ENCODE results near the gene ZNF628.

Gene ZNF628

DNA sequence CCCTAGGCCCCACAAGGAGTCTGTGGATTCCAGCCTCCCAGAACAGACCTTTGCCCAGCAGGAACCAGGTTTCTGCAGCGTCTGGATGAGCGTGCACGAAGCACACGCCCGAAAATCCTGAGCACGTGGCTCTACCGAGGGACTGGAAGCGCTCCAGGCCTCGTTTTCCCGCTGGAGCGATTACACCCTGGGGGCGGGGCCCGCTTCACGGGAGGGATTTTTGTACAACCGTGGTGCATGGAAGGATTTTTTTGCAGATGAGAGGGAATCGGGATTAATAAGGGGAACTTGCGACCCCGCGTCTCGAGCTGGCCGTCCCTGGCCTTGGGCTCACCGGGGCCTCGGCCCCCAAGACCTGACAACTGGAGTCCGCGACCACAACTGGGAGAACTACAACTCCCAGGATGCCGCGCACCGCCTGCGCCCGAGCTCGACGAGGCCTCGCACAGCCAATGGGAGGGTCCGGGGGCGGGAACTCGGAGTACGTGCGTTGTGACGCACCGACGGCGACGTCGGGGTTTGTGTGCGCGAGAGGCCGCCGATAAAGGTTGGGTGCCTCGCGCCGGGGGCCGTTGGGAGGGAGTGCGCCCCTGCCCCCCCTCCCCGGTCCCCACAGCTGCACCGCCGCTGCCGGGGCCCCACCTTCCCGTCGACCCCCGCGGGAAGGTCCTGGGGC lies at the start of gene ZNF628:
TSS of gene ZNF628 (plus strand) at position 518 of the 676 bp plus-strand sequence. CDS start 3,294 bp downstream, outside the sequence.
- in situ Hi-C loops (cut with MboI; ENCODE audit: low sequenced_read_pairs, unreplicated experiment): no loop called here
- peak; percentile 99 for DNase-seq (ENCODE audit: low spot score)
- TF ChIP-seq CTCF (IDR thresholded peaks at IDR 0.05; ENCODE audit: borderline replicate concordance, control extremely low read depth, extremely low read depth, insufficient read depth, missing control alignments): no peak

DNA sequence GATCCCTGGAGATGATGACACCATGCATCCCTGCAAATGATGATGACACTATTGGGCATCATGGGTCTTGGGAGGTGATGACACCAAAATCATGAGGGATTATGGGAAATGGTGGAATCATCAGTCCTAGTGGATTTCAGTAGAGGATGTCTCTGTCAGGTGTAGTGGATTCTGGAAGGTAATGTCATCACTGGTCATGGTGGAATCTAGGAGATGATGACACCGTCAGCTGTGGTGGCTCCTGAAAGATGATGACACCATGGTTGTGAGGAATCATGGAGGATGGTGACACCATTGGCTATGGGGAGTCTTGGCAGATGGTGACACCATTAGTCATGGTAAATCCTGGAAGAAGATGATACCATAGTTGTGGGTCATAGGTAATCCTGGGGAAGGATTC lies 45.2 kb upstream of the ZNF628 start:
- in situ Hi-C loops (cut with MboI; ENCODE audit: low sequenced_read_pairs, unreplicated experiment): no loop called here
- TF ChIP-seq CTCF (IDR thresholded peaks at IDR 0.05; ENCODE audit: borderline replicate concordance, control extremely low read depth, extremely low read depth, insufficient read depth, missing control alignments): no peak
- DNase-seq (ENCODE audit: low spot score): no peak

GRCh38 chr19:55432241-55432959 lies 44.0 kb upstream of the ZNF628 start:
- in situ Hi-C loops (cut with MboI; ENCODE audit: low sequenced_read_pairs, unreplicated experiment): no loop called here
- no peak for DNase-seq (ENCODE audit: low spot score)
- no peak for TF ChIP-seq CTCF (IDR thresholded peaks at IDR 0.05; ENCODE audit: borderline replicate concordance, control extremely low read depth, extremely low read depth, insufficient read depth, missing control alignments)

- in situ Hi-C loops (cut with MboI; ENCODE audit: low sequenced_read_pairs, unreplicated experiment): no loop called here
- TF ChIP-seq CTCF (IDR thresholded peaks at IDR 0.05; ENCODE audit: borderline replicate concordance, control extremely low read depth, extremely low read depth, insufficient read depth, missing control alignments): no peak
- DNase-seq (ENCODE audit: low spot score): no peak
These were observed 43.1 kb upstream of the ZNF628 start for GRCh38 chr19:55433292-55433691.

GRCh38 chr19:55434356-55434919 lies 42.0 kb upstream of the ZNF628 start:
- DNase-seq (ENCODE audit: low spot score): no peak
- no peak for TF ChIP-seq CTCF (IDR thresholded peaks at IDR 0.05; ENCODE audit: borderline replicate concordance, control extremely low read depth, extremely low read depth, insufficient read depth, missing control alignments)
- in situ Hi-C loops (cut with MboI; ENCODE audit: low sequenced_read_pairs, unreplicated experiment): no loop called here

- TF ChIP-seq CTCF (IDR thresholded peaks at IDR 0.05; ENCODE audit: borderline replicate concordance, control extremely low read depth, extremely low read depth, insufficient read depth, missing control alignments): no peak
- in situ Hi-C loops (cut with MboI; ENCODE audit: low sequenced_read_pairs, unreplicated experiment): no loop called here
- DNase-seq (ENCODE audit: low spot score): no peak
These were observed 41.4 kb upstream of the ZNF628 start for GRCh38 chr19:55435020-55435419.

Measured in GM13976 (cell line).